A549 treated with AZD9567 at 1 μM for 4 hours (cell line): ENCODE results near the gene GCLM. TPM values are rescaled to one million over a fixed set of nuclear protein-coding genes. Genes with fewer than 3 reads are reported as not detected.

ENCODE experiments used
- total RNA-seq: library from RNA; stranded (reverse); fragments of 200-300 nt; extraction: Qiagen RNA extraction; gene quantifications from 5 replicates; pipeline ENCODE4 v1.2.3, GENCODE V29; 2022; ENCODE audit not compliant: insufficient read depth

The GCLM gene
- 88.9 to 109 TPM (median 95.6 TPM) in 5 replicates for total RNA-seq

GRCh38 chr1:93909146-93910050 is at the start of gene GCLM:
GCLM (minus strand) TSS chr1:93909430; CDS start chr1:93909163, 267 bp downstream.

GRCh38 chr1:93878889-93879586 is 30.2 kb downstream of the GCLM start, which contains the start of gene DNTTIP2:
DNTTIP2 (minus strand) TSS chr1:93879206; CDS start chr1:93879148, 58 bp downstream.

Other genes with a start within 250 kb of the GCLM start
- gene BCAR3, start 227.6 kb downstream of the GCLM start, total RNA-seq, result 60.9 to 77.1 TPM (median 71.4 TPM) in 5 replicates
- 36.0 to 50.6 TPM (median 38.5 TPM) in 5 replicates for gene DNTTIP2, start 30.2 kb downstream of the GCLM start, total RNA-seq
- 0.05 to 0.16 TPM (median 0.10 TPM) in 4 of 5 replicates, not detected in the other for gene ABCA4, start 211.7 kb upstream of the GCLM start, total RNA-seq